Activated T-helper 9 cell treated with anti-CD3 and anti-CD28 coated beads, Interleukin-2, amount 50 U/mL, for 16 hours (primary cell): ENCODE results near the gene COL24A1.
"Not testable (repeated sequence)": the region's sequence is repeated elsewhere in the genome, so short reads cannot be mapped to it uniquely, and the experiment has no call there.

Experiments used
- DNase-seq: peaks from one replicate; pipeline ENCODE4 v3.0.0-alpha.2; 2020; ENCODE audit warnings: low read depth

Gene COL24A1

DNA sequence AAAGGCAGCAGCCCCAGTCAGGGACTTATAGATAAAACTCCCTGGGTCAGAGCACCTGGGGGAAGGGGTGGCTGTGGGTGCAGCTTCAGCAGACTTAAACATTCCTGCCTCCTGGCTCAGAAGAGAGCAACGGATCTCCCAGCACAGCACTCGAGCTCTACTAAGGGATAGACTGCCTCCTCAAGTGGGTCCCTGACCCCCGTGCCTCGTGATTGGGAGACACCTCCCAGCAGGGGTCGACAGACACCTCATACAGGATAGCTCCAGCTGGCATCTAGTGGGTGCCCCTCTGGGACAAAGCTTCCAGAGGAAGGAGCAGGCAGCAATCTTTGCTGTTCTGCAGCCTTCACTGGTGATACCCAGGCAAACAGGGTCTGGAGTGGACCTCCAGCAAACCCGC is 84.1 kb downstream of the COL24A1 start:
- not testable (repeated sequence) for DNase-seq

DNA sequence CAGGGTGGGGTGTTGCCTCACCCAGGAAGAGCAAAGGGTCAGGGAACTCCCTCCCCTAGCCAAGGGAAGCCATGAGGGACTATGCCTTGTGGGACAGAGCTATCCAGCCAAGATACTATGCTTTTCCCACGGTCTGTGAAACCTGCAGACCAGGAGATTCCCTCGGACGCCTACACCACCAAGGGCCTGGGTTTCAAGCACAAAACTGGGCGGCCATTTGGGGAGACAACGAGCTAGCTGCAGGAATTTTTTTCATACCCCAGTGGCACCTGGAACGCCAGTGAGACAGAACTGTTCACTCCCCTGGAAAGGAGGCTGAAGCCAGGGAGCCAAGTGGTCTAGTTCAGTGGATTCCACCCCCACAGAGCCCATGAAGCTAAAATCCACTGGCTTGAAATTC is 84.7 kb downstream of the COL24A1 start:
- DNase-seq = not testable (repeated sequence)

GRCh38 chr1:86069757-86070145 is 86.8 kb downstream of the COL24A1 start:
- no peak for DNase-seq

DNA sequence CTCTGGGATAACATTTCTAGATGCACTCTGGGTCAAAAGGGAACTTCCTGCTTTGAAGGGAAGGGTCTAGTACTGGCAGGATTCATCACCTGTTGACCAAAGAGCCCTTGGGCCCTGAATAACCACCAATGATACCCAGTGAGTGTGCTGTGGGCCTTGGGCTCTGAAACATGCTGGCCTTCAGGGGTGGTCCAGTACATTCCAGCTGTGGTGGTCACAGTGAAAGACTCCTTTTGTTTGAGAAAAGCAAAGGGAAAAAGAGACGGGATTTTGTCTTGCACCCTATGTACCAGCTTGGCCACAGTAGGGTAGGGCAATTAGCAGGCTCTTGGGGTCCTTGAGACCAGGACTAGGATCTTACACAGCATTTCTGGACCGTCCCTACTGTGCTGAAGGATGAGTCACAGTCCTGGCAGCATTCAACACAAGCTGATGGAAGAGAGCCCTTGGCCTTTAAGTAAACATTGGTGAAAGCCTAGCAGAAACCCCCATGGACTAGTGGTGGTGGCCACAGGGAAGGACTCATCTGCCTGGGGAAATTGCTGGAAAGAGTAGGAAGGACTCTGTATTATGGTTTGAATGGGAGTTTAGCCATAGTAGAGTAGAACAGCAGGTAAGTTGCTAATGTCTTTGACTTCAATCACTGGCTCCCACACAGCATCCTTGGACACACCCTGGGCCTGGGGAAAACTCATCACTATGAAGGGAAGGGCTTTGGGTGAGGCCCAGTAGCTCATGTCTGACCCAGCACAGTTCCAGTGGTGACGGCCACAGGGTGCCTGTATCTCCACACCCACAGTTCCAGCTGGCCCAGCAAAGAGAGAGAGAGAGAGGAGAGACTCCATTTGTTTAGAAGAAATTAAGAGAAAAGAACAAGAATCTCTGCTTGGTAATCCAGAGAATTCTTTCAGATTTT is 87.5 kb downstream of the COL24A1 start:
- no peak for DNase-seq

GRCh38 chr1:86068271-86068721 is 88.3 kb downstream of the COL24A1 start:
- no peak for DNase-seq

DNA sequence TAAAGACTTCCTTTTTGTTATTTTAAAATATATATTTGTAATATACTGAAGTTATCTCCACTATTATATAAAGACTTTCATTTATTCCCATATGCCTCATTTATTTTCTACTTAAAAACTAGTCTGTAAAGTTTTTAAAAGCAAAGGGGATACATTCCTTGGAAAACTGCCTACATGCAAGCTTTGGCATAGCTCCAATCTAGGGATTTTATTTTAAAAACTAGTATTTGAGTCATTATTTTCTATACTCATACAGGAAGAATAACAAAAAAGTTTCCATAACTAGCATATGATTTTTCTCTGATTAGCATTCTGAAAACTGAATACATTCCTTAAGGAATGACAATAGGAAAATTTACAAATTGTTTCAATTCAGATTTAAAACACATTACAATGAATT is 88.9 kb downstream of the COL24A1 start:
- no peak for DNase-seq

DNA sequence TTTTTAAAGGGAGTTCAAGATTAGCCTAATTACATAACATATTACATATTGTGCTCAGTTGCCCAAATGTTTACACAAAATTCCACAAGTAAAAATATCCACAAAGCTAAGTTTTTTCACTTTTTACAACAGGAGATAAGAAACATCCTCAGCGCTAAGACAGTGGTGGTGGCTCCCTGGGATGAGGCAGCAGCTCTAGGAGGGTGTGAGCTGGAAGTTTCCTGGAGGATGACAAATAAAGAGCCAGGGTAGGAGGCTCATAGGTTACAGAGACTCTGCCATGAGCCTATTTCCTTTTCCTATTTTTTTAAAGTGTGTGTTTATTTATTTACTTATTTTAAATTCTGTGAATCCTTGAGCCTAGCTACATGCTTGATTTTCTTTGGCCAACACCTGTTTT is 91.7 kb downstream of the COL24A1 start:
- DNase-seq = no peak

- no peak for DNase-seq
Measured at GRCh38 chr1:86063721-86064120, 92.9 kb downstream of the COL24A1 start.

- DNase-seq = no peak
Measured at GRCh38 chr1:86062453-86062852, 94.1 kb downstream of the COL24A1 start.

DNA sequence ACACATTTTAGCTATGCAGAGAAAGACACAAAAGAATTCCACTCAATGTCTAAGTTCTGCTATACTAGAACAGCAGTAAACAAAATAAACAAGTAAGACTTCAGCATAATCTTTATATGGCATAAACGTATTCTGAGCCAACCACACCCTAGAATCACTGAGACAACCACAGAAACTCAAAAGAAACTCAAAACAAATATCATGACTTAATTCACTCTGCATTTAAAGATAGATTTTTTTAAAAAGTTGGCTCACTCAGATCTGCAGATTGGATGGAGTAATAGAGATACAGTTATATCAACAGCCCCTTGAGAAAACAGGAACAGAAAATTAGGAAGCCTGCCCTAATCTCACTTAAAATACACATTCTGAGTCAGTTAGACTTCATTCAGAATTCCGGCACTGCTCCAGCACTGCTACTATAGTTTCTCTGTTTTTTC is 95.0 kb downstream of the COL24A1 start:
- DNase-seq = no peak

DNA sequence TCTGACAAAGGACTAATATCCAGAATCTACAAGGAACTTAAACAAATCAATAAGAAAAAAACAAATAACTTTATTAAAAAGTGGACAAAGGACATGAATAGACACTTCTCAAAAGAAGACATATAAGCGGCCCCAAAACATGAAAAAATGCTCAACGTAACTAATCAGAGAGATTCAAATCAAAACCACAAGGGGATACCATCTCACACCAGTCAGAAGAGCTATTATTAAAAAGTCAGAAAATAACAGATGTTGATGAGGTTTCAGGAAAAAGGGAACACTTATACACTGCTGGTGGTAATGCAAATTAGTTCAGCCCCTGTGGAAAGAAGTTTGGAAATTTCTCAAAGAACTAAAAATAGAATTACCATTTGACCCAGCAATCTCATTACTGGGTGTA is 102.2 kb downstream of the COL24A1 start:
- no peak for DNase-seq

DNA sequence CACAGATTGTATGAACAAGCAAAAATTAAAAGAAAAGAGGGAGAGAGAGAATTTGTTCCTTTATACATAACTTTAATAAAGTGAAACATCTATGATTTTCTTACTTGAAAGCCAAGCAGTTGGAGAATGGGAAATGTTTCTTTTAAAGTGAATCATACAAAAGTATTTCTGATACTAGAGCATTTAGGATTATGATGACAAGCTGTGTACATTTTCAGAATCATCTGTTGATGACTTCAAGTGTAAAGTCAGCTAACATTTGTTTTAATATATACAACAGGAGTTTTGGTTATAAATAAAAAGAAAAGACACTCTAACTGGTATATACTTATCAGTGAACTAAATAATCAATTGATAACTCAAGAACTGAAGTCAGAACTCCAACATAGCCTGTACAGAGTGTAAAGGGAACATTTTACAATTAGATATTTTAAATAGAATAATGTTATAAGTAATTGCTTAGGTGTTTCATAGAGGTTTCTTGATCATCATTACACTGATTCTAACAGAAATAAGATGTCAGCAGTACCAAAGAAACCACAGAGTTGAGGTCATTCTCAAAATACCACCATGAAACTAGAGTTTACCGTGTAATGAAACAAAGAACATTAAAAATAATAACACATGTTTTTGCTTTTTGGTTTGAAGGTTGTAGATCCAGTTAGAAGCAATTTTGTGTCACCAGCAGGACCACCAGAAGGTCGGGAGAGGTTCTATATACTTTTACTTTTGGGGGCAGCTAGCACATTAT is 103.4 kb downstream of the COL24A1 start:
- DNase-seq = no peak

GRCh38 chr1:86035101-86035500 is 121.5 kb downstream of the COL24A1 start:
- DNase-seq = no peak

DNA sequence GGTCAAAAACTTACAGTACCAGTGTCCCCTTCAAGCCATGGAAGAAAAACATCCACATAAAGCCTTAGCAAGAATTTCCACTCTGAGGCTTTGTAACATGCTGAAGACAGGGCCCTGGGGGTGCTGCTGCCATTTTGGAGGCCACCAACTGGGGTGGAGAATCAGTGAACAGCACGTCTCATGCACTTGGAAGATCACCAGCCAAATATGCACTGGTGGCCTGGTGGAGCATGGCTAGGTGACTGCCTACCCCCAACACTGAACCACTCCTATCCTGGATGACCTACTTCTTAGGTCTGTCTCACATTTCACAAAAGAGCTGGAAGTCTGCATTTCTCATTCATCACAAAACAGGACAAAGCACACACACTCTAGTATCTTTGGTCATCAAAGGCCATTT is 126.4 kb downstream of the COL24A1 start:
- DNase-seq = no peak

- DNase-seq = no peak
Measured at GRCh38 chr1:86018283-86018923, 138.2 kb downstream of the COL24A1 start.

DNA sequence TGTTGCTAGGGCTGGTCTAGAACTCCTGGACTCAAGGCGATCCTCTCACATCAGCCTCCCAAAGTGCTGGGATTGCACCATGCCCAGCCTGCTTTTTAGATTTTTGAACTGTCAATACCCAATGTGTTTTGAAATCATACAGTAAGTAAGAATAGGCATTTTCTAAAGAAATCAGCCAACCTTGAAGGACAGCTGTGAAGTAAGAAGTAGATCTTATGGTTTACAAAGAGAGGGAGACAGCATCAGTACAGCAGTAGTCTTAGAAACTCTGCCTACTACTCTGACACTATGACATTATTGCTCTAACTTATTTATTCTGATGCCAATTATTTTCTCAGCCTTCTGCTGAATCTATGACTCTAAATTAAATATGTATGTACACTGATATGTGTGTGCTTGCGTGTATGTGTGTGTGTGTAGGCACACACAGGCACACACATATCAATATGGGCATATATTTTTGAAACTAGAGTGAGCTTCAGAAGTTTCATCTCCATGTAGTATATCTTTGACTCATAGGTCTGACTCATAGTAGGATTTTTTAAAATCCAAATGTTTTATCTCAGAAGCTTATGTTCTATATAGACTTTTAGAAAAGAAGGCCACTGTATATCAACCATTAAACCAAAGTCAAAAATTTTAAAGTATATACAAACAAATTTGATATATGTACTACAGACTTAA is 140.4 kb downstream of the COL24A1 start:
- DNase-seq = no peak

DNA sequence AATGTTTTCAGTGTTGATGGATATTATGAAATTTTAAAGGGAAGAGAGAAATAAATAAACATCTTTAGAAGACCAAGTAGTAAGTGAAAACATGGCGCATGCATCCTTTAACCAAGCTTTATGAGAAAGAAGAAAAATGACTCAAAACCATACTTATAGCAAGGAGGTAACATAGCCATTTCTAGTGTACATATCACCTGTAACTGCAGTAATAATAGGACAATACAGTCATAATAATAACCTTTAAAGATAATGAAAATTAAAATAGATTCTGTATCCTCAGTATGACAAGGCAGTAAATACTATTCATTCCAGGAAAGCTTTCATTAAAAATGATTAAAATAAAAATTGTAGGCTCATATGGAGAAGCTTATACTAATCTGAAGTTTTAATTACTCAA is 141.2 kb downstream of the COL24A1 start:
- DNase-seq = no peak

GRCh38 chr1:86000601-86001000 is 156.0 kb downstream of the COL24A1 start:
- DNase-seq = no peak

DNA sequence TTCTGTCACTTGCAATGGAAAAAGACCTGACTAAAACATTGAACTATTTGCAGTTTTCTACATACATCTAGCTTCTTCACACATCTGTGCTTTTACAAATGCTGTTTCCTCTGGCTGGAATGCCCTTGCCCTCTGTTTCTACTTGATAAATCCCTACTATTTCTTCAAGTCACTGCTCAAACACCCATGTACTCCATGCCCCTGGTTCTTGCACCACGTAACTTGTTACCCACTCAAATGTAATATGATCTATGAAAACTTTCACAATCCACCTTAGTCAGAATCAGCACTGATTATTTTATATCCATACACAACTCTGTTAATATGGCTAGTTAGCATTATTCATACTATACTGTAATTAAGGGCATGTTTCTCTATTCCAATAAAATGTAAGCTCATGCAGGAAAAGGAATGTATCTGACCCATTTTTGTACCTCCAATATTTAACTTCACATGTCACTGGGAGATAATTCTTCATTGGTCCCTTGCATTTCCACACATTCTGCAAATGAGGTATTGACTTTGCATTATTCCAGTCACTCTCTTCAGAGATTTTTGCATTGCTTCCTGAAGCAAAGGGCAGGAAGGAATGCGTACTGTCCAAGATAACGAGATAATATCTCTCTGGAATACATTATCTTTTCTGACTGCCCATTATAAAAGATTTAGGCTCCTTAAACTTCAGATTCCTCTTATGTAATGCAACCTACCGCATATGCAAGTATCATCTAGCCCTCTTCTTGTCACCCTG is 158.3 kb downstream of the COL24A1 start:
- DNase-seq = no peak

DNA sequence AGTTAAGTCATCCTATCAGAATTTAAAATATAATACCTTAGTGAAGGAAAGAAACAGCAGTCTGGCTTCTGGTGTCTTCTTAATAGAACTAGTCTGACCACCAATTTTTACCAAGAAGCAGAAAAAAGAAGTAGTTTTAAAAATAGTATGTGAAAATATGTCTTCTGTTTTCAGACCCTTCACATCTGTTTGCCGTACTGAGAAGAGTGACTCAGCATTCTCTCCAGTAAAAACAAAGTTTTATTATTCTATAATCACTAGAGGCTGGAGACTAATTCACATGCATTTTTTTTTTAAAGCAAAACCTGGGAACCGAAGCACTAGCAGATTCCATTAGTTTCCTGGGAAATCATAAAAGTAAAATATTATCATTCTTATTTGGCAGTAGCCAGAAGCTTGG is 163.8 kb downstream of the COL24A1 start:
- DNase-seq = no peak

DNA sequence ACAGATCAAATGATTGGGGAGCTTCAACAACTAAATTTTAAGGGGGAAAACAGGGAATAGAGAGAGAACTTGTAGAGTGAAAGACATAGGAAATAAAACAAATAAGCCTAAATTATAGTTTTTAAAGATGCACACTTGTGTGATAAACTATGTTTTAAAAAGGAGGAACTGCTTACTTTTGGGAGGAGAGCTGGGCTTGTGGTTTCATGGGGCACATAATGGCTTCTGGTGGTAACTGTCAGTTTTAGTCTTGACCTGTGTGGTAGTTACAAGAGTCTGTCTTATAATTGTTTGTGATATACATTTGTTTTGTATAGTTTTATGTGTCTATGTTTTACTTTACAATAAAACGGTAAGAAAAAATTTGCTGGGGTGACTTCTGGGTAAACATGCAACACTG is 165.3 kb downstream of the COL24A1 start:
- no peak for DNase-seq
